ENCODE data around the gene TRAK2.
"Not testable (repeated sequence)": the region's sequence is repeated elsewhere in the genome, so short reads cannot be mapped to it uniquely, and the experiment has no call there.

DNA sequence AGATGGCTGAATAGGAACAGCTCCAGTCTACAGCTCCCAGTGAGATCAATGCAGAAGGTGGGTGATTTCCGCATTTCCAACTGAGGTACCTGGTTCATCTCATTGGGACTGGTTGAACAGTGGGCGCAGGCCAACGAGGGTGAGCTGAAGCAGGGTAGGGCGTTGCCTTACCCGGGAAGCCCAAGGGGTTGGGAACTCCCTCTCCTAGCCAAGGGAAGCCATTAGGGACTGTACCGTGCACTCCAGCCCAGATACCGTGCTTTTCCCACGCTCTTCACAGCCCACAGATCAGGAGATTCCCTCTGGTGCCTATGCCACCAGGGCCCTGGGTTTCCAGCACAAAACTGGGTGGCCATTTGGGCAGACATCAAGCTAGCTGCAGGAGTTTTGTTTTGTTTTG lies 81.9 kb downstream of the TRAK2 start:
- TF ChIP-seq TCF7L2 (IDR thresholded peaks at IDR 0.05; ENCODE audit: borderline replicate concordance, extremely low read depth, insufficient read depth, insufficient read length); POLR2A (IDR thresholded peaks at IDR 0.05; ENCODE audit: borderline replicate concordance, extremely low read depth, insufficient read depth, insufficient read length); YY1 (IDR thresholded peaks at IDR 0.05; ENCODE audit: extremely low read depth, insufficient replicate concordance, low read depth, low read length); RAD21 (IDR thresholded peaks at IDR 0.05; ENCODE audit: low read depth): not testable (repeated sequence)
- TF ChIP-seq, protein P1, sequence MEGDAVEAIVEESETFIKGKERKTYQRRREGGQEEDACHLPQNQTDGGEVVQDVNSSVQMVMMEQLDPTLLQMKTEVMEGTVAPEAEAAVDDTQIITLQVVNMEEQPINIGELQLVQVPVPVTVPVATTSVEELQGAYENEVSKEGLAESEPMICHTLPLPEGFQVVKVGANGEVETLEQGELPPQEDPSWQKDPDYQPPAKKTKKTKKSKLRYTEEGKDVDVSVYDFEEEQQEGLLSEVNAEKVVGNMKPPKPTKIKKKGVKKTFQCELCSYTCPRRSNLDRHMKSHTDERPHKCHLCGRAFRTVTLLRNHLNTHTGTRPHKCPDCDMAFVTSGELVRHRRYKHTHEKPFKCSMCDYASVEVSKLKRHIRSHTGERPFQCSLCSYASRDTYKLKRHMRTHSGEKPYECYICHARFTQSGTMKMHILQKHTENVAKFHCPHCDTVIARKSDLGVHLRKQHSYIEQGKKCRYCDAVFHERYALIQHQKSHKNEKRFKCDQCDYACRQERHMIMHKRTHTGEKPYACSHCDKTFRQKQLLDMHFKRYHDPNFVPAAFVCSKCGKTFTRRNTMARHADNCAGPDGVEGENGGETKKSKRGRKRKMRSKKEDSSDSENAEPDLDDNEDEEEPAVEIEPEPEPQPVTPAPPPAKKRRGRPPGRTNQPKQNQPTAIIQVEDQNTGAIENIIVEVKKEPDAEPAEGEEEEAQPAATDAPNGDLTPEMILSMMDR (IDR thresholded peaks at IDR 0.05 in 2 of 3, conservative IDR thresholded peaks at IDR 0.05 in 1 of 3; ENCODE audit: borderline replicate concordance in 1 of 3, insufficient read depth in 1 of 3, low read depth in 2 of 3, low read length in 2 of 3), result not testable (repeated sequence)
